ENCODE results near the gene NKIRAS1. TPM values are rescaled to one million over a fixed set of nuclear protein-coding genes. Genes with fewer than 3 reads are reported as not detected.

NKIRAS1 gene
- total RNA-seq, 4 donors from 2014 or later: 3.2 to 13.8 (median 8.9) TPM

DNA sequence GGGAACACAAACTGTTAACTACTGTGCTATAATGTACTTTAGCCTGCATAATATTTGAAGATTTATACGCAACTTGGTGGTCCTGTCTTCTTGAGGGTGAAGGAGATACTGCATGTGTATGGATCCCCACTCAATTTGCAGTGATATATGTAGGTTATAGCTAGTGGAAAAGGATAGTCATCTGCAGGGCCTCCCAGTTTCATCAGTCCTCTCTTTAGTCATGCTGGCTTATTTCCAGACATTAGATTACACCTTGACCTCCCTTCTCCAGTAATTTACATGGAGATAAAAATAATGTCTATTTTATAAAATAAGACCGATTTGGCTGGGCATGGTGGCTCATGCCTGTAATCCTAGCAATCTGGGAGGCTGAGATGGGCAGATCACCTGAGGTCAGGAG, 32.0 kb upstream of the NKIRAS1 start:
- TF ChIP-seq EP300 (IDR thresholded peaks at IDR 0.05; ENCODE audit: low read depth): no peak
- TF ChIP-seq POLR2AphosphoS5 (IDR thresholded peaks at IDR 0.05): no peak
- TF ChIP-seq CTCF (IDR thresholded peaks at IDR 0.05): no peak
- TF ChIP-seq POLR2A (IDR thresholded peaks at IDR 0.05): no peak
- DNase-seq: no peak
- no peaks in the 10 kb centered on the region for H3K36me3 ChIP-seq
- peaks cover 8 to 77% (median 45%) of the 10 kb centered on the region in 4 donors for H3K4me1 ChIP-seq
- no peaks in the 10 kb centered on the region for H3K9me3 ChIP-seq
- intact Hi-C loops (cut with DNase I; ENCODE audit: low total_unique reads) (no loop called here), in situ Hi-C loops (cut with MboI; ENCODE audit: low pct_ligation_motif_present in 1 of 4, low pct_unique_long_range_greater_than_20kb in 1 of 4, low sequenced_read_pairs in 3 of 4) (no loop called here)
- H3K27me3 ChIP-seq: no peaks in the 10 kb centered on the region
- H3K4me3 ChIP-seq: no peak overlapping the region
- H3K27ac ChIP-seq: peak overlapping the region in 3 of 4 donors; percentile 61 to 100 (median 99)
- WGBS, 2 donors (ENCODE audit: low coverage in 1 of 2): 80 to 84% methylated on average over 1 to 2 of the region's 2 CpGs

GRCh38 chr3:23945913-23946687, 29.3 kb upstream of the NKIRAS1 start:
- TF ChIP-seq EP300 (IDR thresholded peaks at IDR 0.05; ENCODE audit: low read depth) (no peak), POLR2AphosphoS5 (IDR thresholded peaks at IDR 0.05) (peak; percentile 49 to 75 (median 75)), CTCF (IDR thresholded peaks at IDR 0.05) (peak in 2 of 5 experiments; percentile 5 to 36), POLR2A (IDR thresholded peaks at IDR 0.05) (peak; percentile 77)
- no peaks in the 10 kb centered on the region for H3K36me3 ChIP-seq
- peak overlapping the region; percentile 43 to 99 (median 88) for H3K4me3 ChIP-seq
- peaks cover 6 to 55% (median 41%) of the 10 kb centered on the region in 4 donors for H3K4me1 ChIP-seq
- WGBS, 2 donors (ENCODE audit: low coverage in 1 of 2): 0% methylated on average over 4 to 38 of the region's 87 CpGs
- no peaks in the 10 kb centered on the region for H3K27me3 ChIP-seq
- H3K9me3 ChIP-seq: no peaks in the 10 kb centered on the region
- peak; percentile 99 for DNase-seq
- in situ Hi-C loops (cut with MboI; ENCODE audit: low pct_ligation_motif_present in 1 of 4, low pct_unique_long_range_greater_than_20kb in 1 of 4, low sequenced_read_pairs in 3 of 4) (no loop called here), intact Hi-C loops (cut with DNase I; ENCODE audit: low total_unique reads) (no loop called here)
- peak overlapping the region; percentile 99 to 100 (median 100) for H3K27ac ChIP-seq

DNA sequence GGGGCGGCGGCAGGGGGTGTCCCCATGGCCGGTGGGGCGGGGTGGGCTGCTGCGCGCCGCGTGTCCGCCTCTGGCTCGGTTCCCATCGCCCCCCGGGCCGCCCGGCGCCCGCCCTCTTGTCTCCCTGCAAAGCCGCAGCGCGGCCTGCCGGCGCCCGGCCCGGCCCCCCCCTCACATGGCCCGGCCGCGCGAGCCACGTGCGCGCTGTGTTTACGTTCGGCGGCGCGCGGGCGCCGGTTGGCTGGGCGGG, 28.8 kb upstream of the NKIRAS1 start:
- Histone ChIP-seq H3K27me3 (no peaks in the 10 kb centered on the region), H3K4me1 (peaks cover 6 to 50% (median 39%) of the 10 kb centered on the region in 4 donors), H3K27ac (peak overlapping the region; percentile 99 to 100 (median 100)), H3K4me3 (peak overlapping the region; percentile 77 to 99 (median 88)), H3K9me3 (no peaks in the 10 kb centered on the region), H3K36me3 (no peaks in the 10 kb centered on the region)
- no peak for DNase-seq
- no peak for TF ChIP-seq POLR2A (IDR thresholded peaks at IDR 0.05)
- TF ChIP-seq POLR2AphosphoS5 (IDR thresholded peaks at IDR 0.05): peak in 2 of 3 donors; percentile 58 to 78
- no peak for TF ChIP-seq CTCF (IDR thresholded peaks at IDR 0.05)
- peak; percentile 88 for TF ChIP-seq EP300 (IDR thresholded peaks at IDR 0.05; ENCODE audit: low read depth)
- intact Hi-C loops (cut with DNase I; ENCODE audit: low total_unique reads) (no loop called here), in situ Hi-C loops (cut with MboI; ENCODE audit: low pct_ligation_motif_present in 1 of 4, low pct_unique_long_range_greater_than_20kb in 1 of 4, low sequenced_read_pairs in 3 of 4) (no loop called here)
- 4% methylated on average over 19 of the region's 39 CpGs; no CpG with 5 or more reads in 1 of the 2 donors for WGBS, 2 donors (ENCODE audit: low coverage in 1 of 2)

DNA sequence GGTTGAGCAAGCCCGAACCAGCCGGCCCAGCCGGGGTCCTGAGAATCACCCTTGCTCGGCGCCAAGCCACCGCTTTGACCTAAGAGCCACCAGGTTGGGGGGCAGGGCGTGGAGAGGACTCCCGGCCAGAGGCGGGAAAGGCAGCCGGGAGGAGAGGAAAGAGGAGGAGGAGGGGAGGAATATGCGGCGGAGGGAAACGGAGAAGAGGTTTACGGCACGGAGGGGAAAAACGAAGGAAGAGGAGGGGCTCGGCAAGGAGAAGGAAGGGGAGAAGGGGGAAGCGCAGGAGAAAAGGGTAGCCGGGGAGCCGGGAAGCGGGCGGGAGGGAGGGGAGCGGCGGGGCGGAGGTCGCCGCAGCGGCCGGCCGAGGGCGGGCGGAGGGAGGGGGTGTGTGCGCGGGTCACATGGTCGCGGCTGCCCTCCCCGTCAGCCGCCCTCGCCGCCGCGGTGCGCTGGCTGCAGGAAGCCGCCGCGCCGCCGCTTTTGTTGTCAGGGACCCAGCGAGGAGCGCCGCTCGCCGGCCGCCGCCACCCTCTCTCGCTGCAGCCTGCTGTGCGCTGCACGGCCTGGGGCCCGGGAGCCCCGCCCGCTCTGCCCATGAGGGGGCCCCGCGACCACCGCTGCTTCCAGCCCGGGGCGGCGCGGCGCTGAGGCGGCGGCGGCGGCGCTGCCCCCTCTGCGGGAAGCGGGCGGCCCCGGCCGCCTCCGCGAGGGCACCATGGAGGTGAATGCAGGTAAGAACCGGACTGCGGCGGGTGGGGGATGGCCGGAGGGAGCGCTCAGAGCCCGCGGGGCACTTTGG, 28.3 kb upstream of the NKIRAS1 start, which contains the start of gene NR1D2:
Gene NR1D2, plus strand, starts transcription at position 426 of the 802 bp plus-strand sequence. Its CDS starts 293 bp downstream, at position 719.
- DNase-seq: peak; percentile 89
- H3K4me3 ChIP-seq: peak within 1 kb of the TSS; percentile 77 to 99 (median 88)
- WGBS, 2 donors (ENCODE audit: low coverage in 1 of 2): 0 to 1% methylated on average over 4 to 29 of the region's 88 CpGs
- in situ Hi-C loops (cut with MboI; ENCODE audit: low pct_ligation_motif_present in 1 of 4, low pct_unique_long_range_greater_than_20kb in 1 of 4, low sequenced_read_pairs in 3 of 4): no loop called here
- TF ChIP-seq CTCF (IDR thresholded peaks at IDR 0.05): no peak
- TF ChIP-seq POLR2A (IDR thresholded peaks at IDR 0.05): peak; percentile 63
- peak; percentile 74 to 94 (median 86) for TF ChIP-seq POLR2AphosphoS5 (IDR thresholded peaks at IDR 0.05)
- no peaks in the 10 kb centered on the region for H3K9me3 ChIP-seq
- peaks cover 6 to 44% (median 34%) of the 10 kb centered on the region in 4 donors for H3K4me1 ChIP-seq
- no peaks in the 10 kb centered on the region for H3K36me3 ChIP-seq
- H3K27me3 ChIP-seq: no peaks in the 10 kb centered on the region
- peak within 1 kb of the TSS; percentile 99 to 100 (median 100) for H3K27ac ChIP-seq
- intact Hi-C loops (cut with DNase I; ENCODE audit: low total_unique reads): no loop called here

Data from transverse colon (tissue), 4 donors.